Measurements from ENCODE around the gene SHLD1. TPM values are rescaled to one million over a fixed set of nuclear protein-coding genes. Genes with fewer than 3 reads are reported as not detected.

Gene SHLD1
- total RNA-seq, 1 experiment from 2014 or later, result 5.9 TPM

- Histone ChIP-seq H4K20me1 (ENCODE audit: insufficient read depth) (no peaks in the 10 kb centered on the region), H3K27ac (no peak overlapping the region), H3K36me3 (ENCODE audit: low read depth) (no peaks in the 10 kb centered on the region), H3K9me2 (ENCODE audit: insufficient read depth) (no peaks in the 10 kb centered on the region), H3F3A (ENCODE audit: insufficient read depth, low read depth) (no peaks in the 10 kb centered on the region), H3K79me2 (ENCODE audit: low read depth) (no peaks in the 10 kb centered on the region), H3K27me3 (ENCODE audit: insufficient read depth, low read depth) (no peaks in the 10 kb centered on the region), H3K4me3 (no peak overlapping the region), H3K4me1 (replicated peaks; ENCODE audit: insufficient read depth) (no peaks in the 10 kb centered on the region), H3K9me3 (ENCODE audit: insufficient read depth, low read depth) (no peaks in the 10 kb centered on the region), H2AFZ (no peak overlapping the region), H3K4me2 (no peak overlapping the region)
- no peak for TF ChIP-seq CTCF (conservative IDR thresholded peaks at IDR 0.05)
- no peak for TF ChIP-seq EZH2 (IDR thresholded peaks at IDR 0.05; ENCODE audit: low read depth)
- intact Hi-C loops (cut with micrococcal nuclease; ENCODE audit: unreplicated experiment), result no loop called here
- DNase-seq, result no peak
- POLR2A ChIA-PET (ENCODE audit: unreplicated experiment), result no interaction called here
- CTCF ChIA-PET, result no interaction called here
- no TSS peak for BruUV-seq (replicated peaks)
Measured at GRCh38 chr20:5705827-5706226, 44.4 kb upstream of the SHLD1 start.

- TF ChIP-seq EZH2 (IDR thresholded peaks at IDR 0.05; ENCODE audit: low read depth), result no peak
- TF ChIP-seq CTCF (conservative IDR thresholded peaks at IDR 0.05), result no peak
- H3K27ac ChIP-seq, result no peak overlapping the region
- no peak overlapping the region for H3K4me2 ChIP-seq
- H3K79me2 ChIP-seq (ENCODE audit: low read depth), result no peaks in the 10 kb centered on the region
- no peaks in the 10 kb centered on the region for H3K27me3 ChIP-seq (ENCODE audit: insufficient read depth, low read depth)
- H3F3A ChIP-seq (ENCODE audit: insufficient read depth, low read depth), result no peaks in the 10 kb centered on the region
- H4K20me1 ChIP-seq (ENCODE audit: insufficient read depth), result no peaks in the 10 kb centered on the region
- no peak overlapping the region for H3K4me3 ChIP-seq
- no peak for DNase-seq
- H3K4me1 ChIP-seq (replicated peaks; ENCODE audit: insufficient read depth), result no peaks in the 10 kb centered on the region
- H3K36me3 ChIP-seq (ENCODE audit: low read depth), result no peaks in the 10 kb centered on the region
- intact Hi-C loops (cut with micrococcal nuclease; ENCODE audit: unreplicated experiment), result no loop called here
- no peaks in the 10 kb centered on the region for H3K9me2 ChIP-seq (ENCODE audit: insufficient read depth)
- POLR2A ChIA-PET (ENCODE audit: unreplicated experiment), result no interaction called here
- no peaks in the 10 kb centered on the region for H3K9me3 ChIP-seq (ENCODE audit: insufficient read depth, low read depth)
- no TSS peak for BruUV-seq (replicated peaks)
- no peak overlapping the region for H2AFZ ChIP-seq
- CTCF ChIA-PET, result no interaction called here
Measured at GRCh38 chr20:5706797-5707196, 43.4 kb upstream of the SHLD1 start.

- H3K9me3 ChIP-seq (ENCODE audit: insufficient read depth, low read depth), result peaks cover 5% of the 10 kb centered on the region; the same call in 1 of the 2 replicates
- no peak overlapping the region for H2AFZ ChIP-seq
- ChIA-PET CTCF (no interaction called here), POLR2A (ENCODE audit: unreplicated experiment) (no interaction called here)
- TF ChIP-seq EZH2 (IDR thresholded peaks at IDR 0.05; ENCODE audit: low read depth) (no peak), CTCF (conservative IDR thresholded peaks at IDR 0.05) (no peak)
- intact Hi-C loops (cut with micrococcal nuclease; ENCODE audit: unreplicated experiment), result no loop called here
- BruUV-seq (replicated peaks), result no TSS peak
- no peaks in the 10 kb centered on the region for H3K79me2 ChIP-seq (ENCODE audit: low read depth)
- H3K4me2 ChIP-seq, result no peak overlapping the region
- H3K4me1 ChIP-seq (replicated peaks; ENCODE audit: insufficient read depth), result peaks cover 16% of the 10 kb centered on the region
- no peaks in the 10 kb centered on the region for H3K36me3 ChIP-seq (ENCODE audit: low read depth)
- no peak for DNase-seq
- H3F3A ChIP-seq (ENCODE audit: insufficient read depth, low read depth), result peaks cover 15% of the 10 kb centered on the region
- no peaks in the 10 kb centered on the region for H3K9me2 ChIP-seq (ENCODE audit: insufficient read depth)
- no peaks in the 10 kb centered on the region for H3K27me3 ChIP-seq (ENCODE audit: insufficient read depth, low read depth)
- H3K4me3 ChIP-seq, result no peak overlapping the region
- H4K20me1 ChIP-seq (ENCODE audit: insufficient read depth), result no peaks in the 10 kb centered on the region
- no peak overlapping the region for H3K27ac ChIP-seq
Measured at GRCh38 chr20:5710551-5710950, 39.6 kb upstream of the SHLD1 start.

Data from PC-9 (cell line).